SU-DHL-6 (cell line): ENCODE data around the gene DNAH5.

Experiments
- H2AFZ ChIP-seq: fragments of 200-600 bp; sonication (generic); 2 replicates; pipeline ENCODE4 v1.6.1; 2014; ENCODE audit warnings: low read depth, mild to moderate bottlenecking, moderate library complexity, mixed read lengths, antibody characterized with exemption, low read length; ENCODE audit not compliant: severe bottlenecking
- H3F3A ChIP-seq: fragments of 200-600 bp; shearing (Covaris generic); 2 replicates; pipeline ENCODE4 v1.6.0; 2016; ENCODE audit warnings: antibody characterized with exemption, mild to moderate bottlenecking; ENCODE audit not compliant: insufficient read depth
- H3K27ac ChIP-seq: fragments of 200-600 bp; sonication (generic); 2 replicates; pipeline ENCODE4 v1.5.1; 2016; ENCODE audit warnings: low read depth, mild to moderate bottlenecking, low read length, moderate library complexity, mixed read lengths
- H3K27me3 ChIP-seq: fragments of 200-600 bp; sonication (generic), shearing (Covaris generic); 2 replicates; pipeline ENCODE4 v1.6.0; 2014; ENCODE audit warnings: mild to moderate bottlenecking, low read length
- H3K36me3 ChIP-seq: fragments of 200-600 bp; sonication (generic); 2 replicates; pipeline ENCODE4 v1.6.1; 2014; ENCODE audit warnings: mild to moderate bottlenecking, low read length, mixed read lengths
- H3K4me2 ChIP-seq: fragments of 300-600, 200-600 bp; shearing (Covaris generic), sonication (generic); 2 replicates; pipeline ENCODE4 v1.6.0; 2014; ENCODE audit warnings: low read length, low read depth, mild to moderate bottlenecking; ENCODE audit not compliant: poor library complexity, severe bottlenecking
- H3K4me3 ChIP-seq: fragments of 200-600 bp; sonication (generic); 2 replicates; pipeline ENCODE4 v1.5.1; 2014; ENCODE audit warnings: antibody characterized with exemption, low read length, mild to moderate bottlenecking, mixed read lengths; ENCODE audit not compliant: insufficient read depth, poor library complexity, severe bottlenecking
- H3K79me2 ChIP-seq: fragments of 200-600 bp; sonication (generic); 2 replicates; pipeline ENCODE4 v1.6.1; 2014; ENCODE audit warnings: mild to moderate bottlenecking, low read length, moderate library complexity; ENCODE audit not compliant: insufficient read depth
- H3K9ac ChIP-seq: fragments of 200-600 bp; sonication (generic); 2 replicates; pipeline ENCODE4 v1.7.0; 2014; ENCODE audit warnings: mild to moderate bottlenecking, low read length
- H3K9me2 ChIP-seq: fragments of 200-600 bp; sonication (generic); replicated peaks from 2 replicates; pipeline ENCODE4 v1.6.1; 2014; ENCODE audit warnings: low read length; ENCODE audit not compliant: insufficient read depth
- H3K9me3 ChIP-seq: fragments of 200-600 bp; sonication (generic); 2 replicates; pipeline ENCODE4 v1.6.1; 2014; ENCODE audit warnings: low read length, mixed read lengths; ENCODE audit not compliant: insufficient read depth
- H4K20me1 ChIP-seq: fragments of 200-600 bp; sonication (generic); 2 replicates; pipeline ENCODE4 v1.6.1; 2014; ENCODE audit warnings: low read depth, mild to moderate bottlenecking, antibody characterized with exemption, low read length, moderate library complexity, mixed read lengths
- CTCF ChIP-seq: fragments of 200-600 bp; sonication (generic); IDR thresholded peaks from one replicate; pipeline ENCODE4 v1.5.1; 2017; ENCODE audit warnings: antibody characterized with exemption, mild to moderate bottlenecking, low read length, moderate library complexity; ENCODE audit not compliant: insufficient read depth, poor library complexity, severe bottlenecking
- EZH2phosphoT487 ChIP-seq: fragments of 200-600 bp; sonication (generic), shearing (Covaris generic); conservative IDR thresholded peaks from 2 replicates; pipeline ENCODE4 v1.6.1; 2018; ENCODE audit warnings: mild to moderate bottlenecking, antibody characterized with exemption, low read length, moderate library complexity, mixed read lengths

The DNAH5 gene

GRCh38 chr5:13816126-13816525 is 128.4 kb downstream of the DNAH5 start:
- Histone ChIP-seq H3K9me2 (no peaks in the 10 kb centered on the region), H3K79me2 (no peaks in the 10 kb centered on the region), H3K27me3 (no peaks in the 10 kb centered on the region), H3K36me3 (no peaks in the 10 kb centered on the region), H3K4me2 (no peak overlapping the region), H3K9ac (no peak overlapping the region), H3F3A (no peaks in the 10 kb centered on the region), H3K27ac (no peak overlapping the region), H4K20me1 (no peaks in the 10 kb centered on the region), H3K9me3 (no peaks in the 10 kb centered on the region), H3K4me3 (no peak overlapping the region), H2AFZ (no peak overlapping the region)
- TF ChIP-seq EZH2phosphoT487 (no peak), CTCF (no peak)

GRCh38 chr5:13814301-13814700 is 130.2 kb downstream of the DNAH5 start:
- Histone ChIP-seq H3K4me3 (no peak overlapping the region), H4K20me1 (no peaks in the 10 kb centered on the region), H3K9me2 (no peaks in the 10 kb centered on the region), H3K27ac (no peak overlapping the region), H3F3A (no peaks in the 10 kb centered on the region), H3K79me2 (no peaks in the 10 kb centered on the region), H3K4me2 (no peak overlapping the region), H3K9ac (no peak overlapping the region), H3K9me3 (no peaks in the 10 kb centered on the region), H2AFZ (no peak overlapping the region), H3K27me3 (no peaks in the 10 kb centered on the region), H3K36me3 (no peaks in the 10 kb centered on the region)
- TF ChIP-seq CTCF (no peak), EZH2phosphoT487 (no peak)

GRCh38 chr5:13809921-13810320 is 134.6 kb downstream of the DNAH5 start:
- Histone ChIP-seq H3K9ac (no peak overlapping the region), H3K9me2 (no peaks in the 10 kb centered on the region)

More at GRCh38 chr5:13809921-13810320, 134.6 kb downstream of the DNAH5 start:
- no peak overlapping the region for H3K4me2 ChIP-seq
- no peak overlapping the region for H2AFZ ChIP-seq
- H3K27me3 ChIP-seq, result no peaks in the 10 kb centered on the region
- no peak for TF ChIP-seq CTCF
- no peak for TF ChIP-seq EZH2phosphoT487
- H3K4me3 ChIP-seq, result no peak overlapping the region
- no peaks in the 10 kb centered on the region for H3K9me3 ChIP-seq
- no peaks in the 10 kb centered on the region for H3F3A ChIP-seq
- no peaks in the 10 kb centered on the region for H3K36me3 ChIP-seq
- H3K79me2 ChIP-seq, result no peaks in the 10 kb centered on the region
- H4K20me1 ChIP-seq, result no peaks in the 10 kb centered on the region
- no peak overlapping the region for H3K27ac ChIP-seq
